ENCODE measurements around the gene RFC3. TPM values are rescaled to one million over a fixed set of nuclear protein-coding genes. Genes with fewer than 3 reads are reported as not detected.

RFC3 gene
- total RNA-seq, 4 donors from 2014 or later = 6.5 to 9.9 (median 8.8) TPM

- no peak overlapping the region for H3K4me3 ChIP-seq (ENCODE audit: low read depth, poor library complexity, severe bottlenecking)
- 92 to 93% methylated on average over 4 of the region's 4 CpGs for WGBS, 2 donors
- no peak for TF ChIP-seq CTCF (IDR thresholded peaks at IDR 0.05)
- no peak for TF ChIP-seq POLR2A (IDR thresholded peaks at IDR 0.05)
- no peak for DNase-seq (ENCODE audit: low spot score in 2 of 2)
- intact Hi-C loops (cut with DNase I; ENCODE audit: low total_unique reads) = no loop called here
These were observed 7.1 kb downstream of the RFC3 start for GRCh38 chr13:33825083-33825482.

GRCh38 chr13:33827139-33827538 lies 9.2 kb downstream of the RFC3 start:
- H3K4me3 ChIP-seq (ENCODE audit: low read depth, poor library complexity, severe bottlenecking) = no peak overlapping the region
- TF ChIP-seq POLR2A (IDR thresholded peaks at IDR 0.05) (no peak), CTCF (IDR thresholded peaks at IDR 0.05) (no peak)
- intact Hi-C loops (cut with DNase I; ENCODE audit: low total_unique reads) = no loop called here
- DNase-seq (ENCODE audit: low spot score in 2 of 2) = no peak
- 96 to 98% methylated on average over 2 of the region's 2 CpGs for WGBS, 2 donors

GRCh38 chr13:33828431-33829129 lies 10.6 kb downstream of the RFC3 start:
- intact Hi-C loops (cut with DNase I; ENCODE audit: low total_unique reads) = no loop called here
- DNase-seq (ENCODE audit: low spot score in 2 of 2) = no peak
- TF ChIP-seq CTCF (IDR thresholded peaks at IDR 0.05) (no peak), POLR2A (IDR thresholded peaks at IDR 0.05) (no peak)
- H3K4me3 ChIP-seq (ENCODE audit: low read depth, poor library complexity, severe bottlenecking) = no peak overlapping the region
- WGBS, 2 donors = 80 to 91% methylated on average over 7 of the region's 7 CpGs

- DNase-seq (ENCODE audit: low spot score in 2 of 2) = no peak
- H3K4me3 ChIP-seq (ENCODE audit: low read depth, poor library complexity, severe bottlenecking) = no peak overlapping the region
- intact Hi-C loops (cut with DNase I; ENCODE audit: low total_unique reads) = no loop called here
- 77 to 85% methylated on average over 4 of the region's 4 CpGs for WGBS, 2 donors
- no peak for TF ChIP-seq CTCF (IDR thresholded peaks at IDR 0.05)
- no peak for TF ChIP-seq POLR2A (IDR thresholded peaks at IDR 0.05)
These were observed 14.9 kb downstream of the RFC3 start for GRCh38 chr13:33832872-33833271.

GRCh38 chr13:33838647-33839046 lies 20.7 kb downstream of the RFC3 start:
- no peak for DNase-seq (ENCODE audit: low spot score in 2 of 2)
- no peak for TF ChIP-seq POLR2A (IDR thresholded peaks at IDR 0.05)
- TF ChIP-seq CTCF (IDR thresholded peaks at IDR 0.05) = no peak
- intact Hi-C loops (cut with DNase I; ENCODE audit: low total_unique reads) = no loop called here
- 46 to 48% methylated on average over 4 of the region's 4 CpGs for WGBS, 2 donors
- H3K4me3 ChIP-seq (ENCODE audit: low read depth, poor library complexity, severe bottlenecking) = no peak overlapping the region

GRCh38 chr13:33840402-33840801 lies 22.5 kb downstream of the RFC3 start:
- no peak for DNase-seq (ENCODE audit: low spot score in 2 of 2)
- no peak for TF ChIP-seq POLR2A (IDR thresholded peaks at IDR 0.05)
- TF ChIP-seq CTCF (IDR thresholded peaks at IDR 0.05) = no peak
- intact Hi-C loops (cut with DNase I; ENCODE audit: low total_unique reads) = no loop called here
- WGBS, 2 donors = 93 to 98% methylated on average over 1 of the region's 1 CpG
- no peak overlapping the region for H3K4me3 ChIP-seq (ENCODE audit: low read depth, poor library complexity, severe bottlenecking)

Measured in lower leg skin (tissue), 4 donors.